K562 (cell line): ENCODE measurements around the gene PAQR7. TPM values are rescaled to one million over a fixed set of nuclear protein-coding genes. Genes with fewer than 3 reads are reported as not detected.

Experiments
- ARHGAP35 ChIP-seq: fragments of 450-650 bp; IDR thresholded peaks from 2 replicates; pipeline ENCODE4 v1.6.1; 2018; ENCODE audit not compliant: partially characterized antibody
- EWSR1 ChIP-seq: fragments of 450-650 bp; IDR thresholded peaks from 2 replicates; pipeline ENCODE4 v1.6.1; 2018; ENCODE audit warnings: borderline replicate concordance, mild to moderate bottlenecking, low read depth, moderate library complexity; ENCODE audit not compliant: partially characterized antibody
- HDGF ChIP-seq: fragments of 450-650 bp; IDR thresholded peaks from 2 replicates; pipeline ENCODE4 v1.6.1; 2016
- KDM1A ChIP-seq, 2 experiments: fragments of 450-650 bp; IDR thresholded peaks; 2 replicates each; pipeline ENCODE4 v1.6.1; 2016; ENCODE audit warnings: mild to moderate bottlenecking in 2 of 2
- MEIS2 ChIP-seq: fragments of 450-650 bp; IDR thresholded peaks from 2 replicates; pipeline ENCODE4 v1.6.1; 2014; ENCODE audit warnings: mild to moderate bottlenecking; ENCODE audit not compliant: partially characterized antibody
- NUFIP1 ChIP-seq: fragments of 450-650 bp; IDR thresholded peaks from 2 replicates; pipeline ENCODE4 v1.6.1; 2018; ENCODE audit not compliant: partially characterized antibody
- PCBP1 ChIP-seq: fragments of 200-400 bp; formaldehyde crosslinking; IDR thresholded peaks from 2 replicates; pipeline ENCODE4 v1.6.1; 2018; ENCODE audit warnings: mild to moderate bottlenecking, low read depth, low read length; ENCODE audit not compliant: poor library complexity, severe bottlenecking
- POLR2H ChIP-seq: IDR thresholded peaks from 2 replicates; pipeline ENCODE4 v1.6.1; 2016; ENCODE audit warnings: missing genetic modification characterization, low read depth, mild to moderate bottlenecking, control low read depth, missing compliant biosample characterization, moderate library complexity
- PTTG1 ChIP-seq: fragments of 450-650 bp; IDR thresholded peaks from 2 replicates; pipeline ENCODE4 v1.6.1; 2016; ENCODE audit warnings: low read depth, mild to moderate bottlenecking, missing genetic modification characterization, missing compliant biosample characterization
- RBM34 ChIP-seq: fragments of 200-400 bp; formaldehyde crosslinking; IDR thresholded peaks from 2 replicates; pipeline ENCODE4 v1.6.1; 2018; ENCODE audit warnings: low read length, borderline replicate concordance; ENCODE audit not compliant: insufficient read depth
- SUPT5H ChIP-seq: fragments of 450-650 bp; IDR thresholded peaks from 2 replicates; pipeline ENCODE4 v1.6.1; 2016
- ZBTB1 ChIP-seq: sonication (generic); formaldehyde crosslinking; IDR thresholded peaks from 2 replicates; pipeline ENCODE4 v1.8.1; 2023; ENCODE audit warnings: missing genetic modification reagents, low read depth, mild to moderate bottlenecking, borderline replicate concordance
- ZNF778 ChIP-seq: fragments of 450-650 bp; formaldehyde crosslinking; IDR thresholded peaks from 2 replicates; pipeline ENCODE4 v1.4.0; 2020; ENCODE audit warnings: mild to moderate bottlenecking, moderate library complexity
- polyA plus RNA-seq, 8 experiments: library from polyadenylated mRNA; depleted of rRNA in 4 of 8; stranded (reverse) in 5 of 8; unstranded in 3 of 8; fragments of >200 nt; fragmentation: Nextera tagmentation in 2 of 8; fragmentation: Illumina TruSeq in 1 of 8; extraction: Ambion mirVana in 2 of 8; extraction: Trizol in 1 of 8; gene quantifications; 2 replicates each; pipeline versions ENCODE4 v1.2.1 to v1.2.3, GENCODE V29; 2011 to 2014; ENCODE audit warnings: inconsistent platforms in 1 of 8, missing spikeins in 1 of 8
- total RNA-seq, 7 experiments: library from RNA; depleted of rRNA in 6 of 7; stranded (reverse); fragments of >200 nt in 6 of 7; fragmentation: Illumina TruSeq in 2 of 7; extraction: Trizol in 2 of 7; gene quantifications; 2 replicates each; pipeline versions ENCODE4 v1.2.1 to v1.2.3, GENCODE V29; 2011 to 2021; ENCODE audit warnings: low replicate concordance in 1 of 7
- TF ChIP-seq, protein P1 (sequence below), 3 experiments: IDR thresholded peaks in 2 of 3; conservative IDR thresholded peaks in 1 of 3; 2 replicates each; pipeline ENCODE4 v1.5.1; 2011 to 2012; ENCODE audit warnings: low read length in 3 of 3, mild to moderate bottlenecking in 3 of 3, control low read depth in 2 of 3, improper control_type of control experiment in 1 of 3, inconsistent platforms in 1 of 3, low read depth in 1 of 3, mixed read lengths in 1 of 3, moderate library complexity in 1 of 3; ENCODE audit not compliant: insufficient read depth in 2 of 3
- TF ChIP-seq, protein P2 (sequence below): fragments of 450-650 bp; conservative IDR thresholded peaks from 2 replicates; pipeline ENCODE4 v1.6.1; 2016; ENCODE audit warnings: missing genetic modification characterization, low read depth, mild to moderate bottlenecking, missing compliant biosample characterization, moderate library complexity
- TF ChIP-seq, protein P3 (sequence below): fragments of 250-450 bp; sonication (Bioruptor Pico); IDR thresholded peaks from 2 replicates; pipeline ENCODE4 v1.5.0; 2021; ENCODE audit warnings: mild to moderate bottlenecking, moderate library complexity
- TF ChIP-seq, protein P4 (sequence below): fragments of 450-650 bp; formaldehyde crosslinking; IDR thresholded peaks from 2 replicates; pipeline ENCODE4 v1.4.0; 2022; ENCODE audit warnings: missing genetic modification characterization

The PAQR7 gene
- total and polyA plus RNA-seq, 9 of the 15 experiments (the other 6 are each of a cell fraction or from before 2014, with no cell fraction given): 1.1 to 5.2 (median 2.6) TPM

DNA sequence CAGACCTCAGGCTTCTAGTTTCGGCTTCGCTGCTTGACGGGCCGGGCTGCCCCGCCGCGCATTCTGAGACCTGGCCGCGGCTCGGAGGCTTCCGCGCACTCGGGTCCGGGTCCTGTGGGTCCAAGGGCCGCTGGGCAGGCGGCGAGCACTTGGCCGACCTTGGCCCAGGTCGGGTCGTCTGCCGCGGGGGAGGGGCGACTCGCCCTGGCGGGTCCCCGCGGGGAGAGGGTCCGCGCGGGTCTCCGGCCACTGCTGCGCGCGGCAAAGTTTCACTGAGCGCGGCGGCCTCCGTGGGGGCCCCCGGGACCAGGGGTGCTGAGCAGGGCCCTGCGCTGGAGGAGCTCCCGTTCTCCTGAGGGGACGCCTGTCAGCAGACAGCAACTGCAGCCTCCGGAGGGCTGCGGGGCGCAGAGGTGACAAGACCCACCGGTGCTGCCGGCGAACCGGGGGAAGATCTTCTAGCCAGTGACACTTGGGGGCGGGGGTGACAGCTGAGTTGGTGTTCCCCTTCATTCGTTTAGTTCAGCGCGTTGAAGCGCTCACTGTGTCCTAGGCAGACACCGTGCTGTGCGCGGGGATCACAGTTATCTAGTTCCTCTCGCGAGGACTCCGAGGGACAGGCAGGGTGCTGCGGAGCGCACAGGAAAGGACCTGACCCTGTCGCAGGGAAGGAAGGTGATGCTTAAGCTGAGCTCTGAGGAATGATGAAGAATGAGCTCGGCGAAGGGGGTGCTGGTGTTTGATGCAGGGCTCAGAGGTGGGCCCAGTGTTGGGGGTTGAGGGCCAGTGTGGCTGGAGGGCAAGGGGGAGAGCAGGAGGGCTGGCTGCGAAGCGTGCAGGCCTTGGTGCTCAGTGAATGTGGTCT is 55.0 kb downstream of the PAQR7 start (continued):
- TF ChIP-seq, protein P1, sequence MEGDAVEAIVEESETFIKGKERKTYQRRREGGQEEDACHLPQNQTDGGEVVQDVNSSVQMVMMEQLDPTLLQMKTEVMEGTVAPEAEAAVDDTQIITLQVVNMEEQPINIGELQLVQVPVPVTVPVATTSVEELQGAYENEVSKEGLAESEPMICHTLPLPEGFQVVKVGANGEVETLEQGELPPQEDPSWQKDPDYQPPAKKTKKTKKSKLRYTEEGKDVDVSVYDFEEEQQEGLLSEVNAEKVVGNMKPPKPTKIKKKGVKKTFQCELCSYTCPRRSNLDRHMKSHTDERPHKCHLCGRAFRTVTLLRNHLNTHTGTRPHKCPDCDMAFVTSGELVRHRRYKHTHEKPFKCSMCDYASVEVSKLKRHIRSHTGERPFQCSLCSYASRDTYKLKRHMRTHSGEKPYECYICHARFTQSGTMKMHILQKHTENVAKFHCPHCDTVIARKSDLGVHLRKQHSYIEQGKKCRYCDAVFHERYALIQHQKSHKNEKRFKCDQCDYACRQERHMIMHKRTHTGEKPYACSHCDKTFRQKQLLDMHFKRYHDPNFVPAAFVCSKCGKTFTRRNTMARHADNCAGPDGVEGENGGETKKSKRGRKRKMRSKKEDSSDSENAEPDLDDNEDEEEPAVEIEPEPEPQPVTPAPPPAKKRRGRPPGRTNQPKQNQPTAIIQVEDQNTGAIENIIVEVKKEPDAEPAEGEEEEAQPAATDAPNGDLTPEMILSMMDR (IDR thresholded peaks at IDR 0.05 in 2 of 3, conservative IDR thresholded peaks at IDR 0.05 in 1 of 3; ENCODE audit: insufficient read depth in 2 of 3, low read depth in 1 of 3, low read length in 3 of 3): no peak
- TF ChIP-seq ARHGAP35 (peak; percentile 63), PTTG1 (tag) (no peak), RBM34 (0 out of 2 replicates have a peak, but pooled peaks have one; percentile 87), HDGF (peak; percentile 98), EWSR1 (no peak), PCBP1 (peak; percentile 76), NUFIP1 (no peak), ZNF778 (CRISPR knock-in tag) (no peak), SUPT5H (peak; percentile 71; the same call in 1 of the 2 replicates), KDM1A (IDR thresholded peaks at IDR 0.05) (no peak), ZBTB1 (CRISPR knock-in tag) (no peak; the same call in 1 of the 2 replicates), MEIS2 (peak; percentile 17), POLR2H (tag) (peak; percentile 31)
- TF ChIP-seq, protein P2, sequence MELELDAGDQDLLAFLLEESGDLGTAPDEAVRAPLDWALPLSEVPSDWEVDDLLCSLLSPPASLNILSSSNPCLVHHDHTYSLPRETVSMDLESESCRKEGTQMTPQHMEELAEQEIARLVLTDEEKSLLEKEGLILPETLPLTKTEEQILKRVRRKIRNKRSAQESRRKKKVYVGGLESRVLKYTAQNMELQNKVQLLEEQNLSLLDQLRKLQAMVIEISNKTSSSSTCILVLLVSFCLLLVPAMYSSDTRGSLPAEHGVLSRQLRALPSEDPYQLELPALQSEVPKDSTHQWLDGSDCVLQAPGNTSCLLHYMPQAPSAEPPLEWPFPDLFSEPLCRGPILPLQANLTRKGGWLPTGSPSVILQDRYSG (tag): 0 out of 2 replicates have a peak, but pooled peaks have one; percentile 41
- TF ChIP-seq, protein P3, sequence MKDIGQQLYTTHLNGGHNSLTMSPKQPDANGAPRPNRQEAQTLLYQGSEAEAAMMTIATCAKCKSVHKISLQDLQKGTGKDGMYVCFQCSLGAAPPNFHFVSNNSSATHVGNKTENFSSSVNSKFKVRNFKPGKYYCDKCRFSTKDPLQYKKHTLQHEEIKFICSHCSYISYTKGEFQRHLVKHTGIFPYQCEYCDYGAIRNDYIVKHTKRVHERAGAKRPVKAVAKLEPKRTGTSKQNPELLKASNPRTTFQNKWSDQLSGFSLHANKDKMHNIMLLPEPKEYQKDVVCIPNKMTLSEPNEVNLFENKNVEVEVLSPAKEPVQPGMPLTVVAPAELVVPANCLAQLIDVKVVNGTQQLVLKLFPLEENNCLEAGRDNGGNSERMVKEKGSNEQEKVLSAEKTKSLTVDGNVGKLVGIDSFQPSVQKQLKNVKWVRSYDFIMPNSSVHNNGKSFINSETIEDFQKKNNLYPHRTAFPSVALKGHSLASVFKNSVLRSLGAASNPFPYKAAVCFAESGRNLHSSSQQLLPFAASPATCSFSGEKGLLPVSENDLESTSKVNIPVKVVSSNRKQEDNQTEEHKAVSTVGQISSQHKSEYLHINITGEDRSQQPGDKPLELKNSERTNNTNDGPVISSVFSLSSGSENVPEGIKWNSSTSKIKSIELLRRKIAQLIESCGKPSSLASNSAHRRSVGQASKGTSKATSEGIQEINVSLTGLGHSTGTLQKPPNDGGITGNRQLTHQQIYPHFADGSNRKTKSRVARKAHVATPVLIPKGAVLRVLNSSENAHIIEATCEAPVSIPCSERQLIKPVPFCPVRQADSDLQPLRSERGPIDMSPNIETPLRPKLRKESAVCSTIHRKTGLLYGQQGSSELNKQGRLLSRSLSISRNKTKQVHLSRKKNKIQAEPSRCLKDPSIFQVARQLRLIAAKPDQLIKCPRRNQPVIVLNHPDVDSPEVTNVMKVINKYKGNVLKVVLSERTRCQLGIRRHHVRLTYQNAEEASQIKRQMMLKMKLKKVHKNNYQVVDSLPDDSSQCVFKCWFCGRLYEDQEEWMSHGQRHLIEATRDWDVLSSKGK (CRISPR knock-in tag): no peak
- TF ChIP-seq, protein P4, sequence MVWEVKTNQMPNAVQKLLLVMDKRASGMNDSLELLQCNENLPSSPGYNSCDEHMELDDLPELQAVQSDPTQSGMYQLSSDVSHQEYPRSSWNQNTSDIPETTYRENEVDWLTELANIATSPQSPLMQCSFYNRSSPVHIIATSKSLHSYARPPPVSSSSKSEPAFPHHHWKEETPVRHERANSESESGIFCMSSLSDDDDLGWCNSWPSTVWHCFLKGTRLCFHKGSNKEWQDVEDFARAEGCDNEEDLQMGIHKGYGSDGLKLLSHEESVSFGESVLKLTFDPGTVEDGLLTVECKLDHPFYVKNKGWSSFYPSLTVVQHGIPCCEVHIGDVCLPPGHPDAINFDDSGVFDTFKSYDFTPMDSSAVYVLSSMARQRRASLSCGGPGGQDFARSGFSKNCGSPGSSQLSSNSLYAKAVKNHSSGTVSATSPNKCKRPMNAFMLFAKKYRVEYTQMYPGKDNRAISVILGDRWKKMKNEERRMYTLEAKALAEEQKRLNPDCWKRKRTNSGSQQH: peak; percentile 71
